ENCODE results near the gene CCDC187.

The CCDC187 gene

GRCh38 chr9:136339173-136339957 is 35.5 kb upstream of the CCDC187 start:
- DNase-seq, result peak; percentile 18

GRCh38 chr9:136338511-136338910 is 34.6 kb upstream of the CCDC187 start:
- DNase-seq, result no peak

GRCh38 chr9:136337416-136338395 is 33.8 kb upstream of the CCDC187 start:
- no peak for DNase-seq

GRCh38 chr9:136336881-136337280 is 33.0 kb upstream of the CCDC187 start:
- DNase-seq, result no peak

- DNase-seq, result no peak
Measured at GRCh38 chr9:136336156-136336870, 32.4 kb upstream of the CCDC187 start.

GRCh38 chr9:136335296-136336155 is 31.6 kb upstream of the CCDC187 start:
- no peak for DNase-seq

- no peak for DNase-seq
Measured at GRCh38 chr9:136334541-136334940, 30.6 kb upstream of the CCDC187 start.

GRCh38 chr9:136333486-136333885 is 29.6 kb upstream of the CCDC187 start:
- no peak for DNase-seq

GRCh38 chr9:136333045-136333444 is 29.2 kb upstream of the CCDC187 start:
- DNase-seq, result no peak

- no peak for DNase-seq
Measured at GRCh38 chr9:136332482-136332983, 28.6 kb upstream of the CCDC187 start.

- no peak for DNase-seq
Measured at GRCh38 chr9:136331556-136332481, 27.9 kb upstream of the CCDC187 start.

GRCh38 chr9:136331030-136331429 is 27.1 kb upstream of the CCDC187 start:
- DNase-seq, result no peak

- no peak for DNase-seq
Measured at GRCh38 chr9:136330406-136330990, 26.6 kb upstream of the CCDC187 start.

GRCh38 chr9:136329636-136330405 is 25.9 kb upstream of the CCDC187 start:
- no peak for DNase-seq

- no peak for DNase-seq
Measured at GRCh38 chr9:136329211-136329627, 25.3 kb upstream of the CCDC187 start.

GRCh38 chr9:136328622-136329041 is 24.7 kb upstream of the CCDC187 start:
- DNase-seq, result no peak

- peak; percentile 49 for DNase-seq
Measured at GRCh38 chr9:136328011-136328621, 24.2 kb upstream of the CCDC187 start.

- DNase-seq, result peak; percentile 33
Measured at GRCh38 chr9:136327304-136327974, 23.5 kb upstream of the CCDC187 start, which contains the start of gene GPSM1. Gene GPSM1, plus strand, starts transcription at chr9:136327539. Its CDS starts 157 bp downstream, at chr9:136327696.

All from NCI-H146 (cell line).